ENCODE results near the gene CD33. TPM values are rescaled to one million over a fixed set of nuclear protein-coding genes. Genes with fewer than 3 reads are reported as not detected.
A peak's percentile ranks its signal among the peaks of the same experiment; 100 is the strongest.
"Not testable (repeated sequence)": the region's sequence is repeated elsewhere in the genome, so short reads cannot be mapped to it uniquely, and the experiment has no call there.

CD33 gene
- total RNA-seq, 2 donors from 2014 or later, result 8.1 to 11.7 TPM

DNA sequence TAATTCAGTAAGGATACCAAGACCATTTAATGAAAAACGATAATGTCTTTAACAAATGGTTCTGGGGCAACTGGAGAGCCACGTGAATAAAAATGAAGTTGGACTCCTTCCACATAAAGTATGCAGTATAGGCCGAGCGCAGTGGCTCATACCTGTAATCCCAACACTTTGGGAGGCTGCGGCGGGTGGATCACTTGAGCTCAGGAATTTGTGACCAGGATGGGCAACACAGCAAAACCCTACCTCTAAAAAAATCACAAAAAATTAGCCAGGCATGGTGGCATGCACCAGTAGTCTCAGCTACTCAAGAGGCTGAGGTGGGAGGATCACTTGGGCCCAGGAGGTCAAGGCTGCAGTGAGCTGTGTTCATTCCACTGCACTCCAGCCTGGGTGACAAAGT is 20.6 kb upstream of the CD33 start:
- H3K36me3 ChIP-seq, result no peaks in the 10 kb centered on the region
- no peaks in the 10 kb centered on the region for H3K27me3 ChIP-seq (replicated peaks; ENCODE audit: insufficient read depth)
- H3K9me3 ChIP-seq, result no peaks in the 10 kb centered on the region
- no peak for ATAC-seq (ENCODE audit: insufficient number of reproducible peaks, low FRiP score, low read depth)
- no peaks in the 10 kb centered on the region for H3K4me1 ChIP-seq (ENCODE audit: control insufficient read depth in 1 of 2, low read depth in 2 of 2)
- H3K4me3 ChIP-seq, result no peak overlapping the region
- H3K27ac ChIP-seq, result no peak overlapping the region
- TF ChIP-seq, protein P1, sequence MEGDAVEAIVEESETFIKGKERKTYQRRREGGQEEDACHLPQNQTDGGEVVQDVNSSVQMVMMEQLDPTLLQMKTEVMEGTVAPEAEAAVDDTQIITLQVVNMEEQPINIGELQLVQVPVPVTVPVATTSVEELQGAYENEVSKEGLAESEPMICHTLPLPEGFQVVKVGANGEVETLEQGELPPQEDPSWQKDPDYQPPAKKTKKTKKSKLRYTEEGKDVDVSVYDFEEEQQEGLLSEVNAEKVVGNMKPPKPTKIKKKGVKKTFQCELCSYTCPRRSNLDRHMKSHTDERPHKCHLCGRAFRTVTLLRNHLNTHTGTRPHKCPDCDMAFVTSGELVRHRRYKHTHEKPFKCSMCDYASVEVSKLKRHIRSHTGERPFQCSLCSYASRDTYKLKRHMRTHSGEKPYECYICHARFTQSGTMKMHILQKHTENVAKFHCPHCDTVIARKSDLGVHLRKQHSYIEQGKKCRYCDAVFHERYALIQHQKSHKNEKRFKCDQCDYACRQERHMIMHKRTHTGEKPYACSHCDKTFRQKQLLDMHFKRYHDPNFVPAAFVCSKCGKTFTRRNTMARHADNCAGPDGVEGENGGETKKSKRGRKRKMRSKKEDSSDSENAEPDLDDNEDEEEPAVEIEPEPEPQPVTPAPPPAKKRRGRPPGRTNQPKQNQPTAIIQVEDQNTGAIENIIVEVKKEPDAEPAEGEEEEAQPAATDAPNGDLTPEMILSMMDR (IDR thresholded peaks at IDR 0.05), result no peak
- DNase-seq (ENCODE audit: low spot score), result no peak

DNA sequence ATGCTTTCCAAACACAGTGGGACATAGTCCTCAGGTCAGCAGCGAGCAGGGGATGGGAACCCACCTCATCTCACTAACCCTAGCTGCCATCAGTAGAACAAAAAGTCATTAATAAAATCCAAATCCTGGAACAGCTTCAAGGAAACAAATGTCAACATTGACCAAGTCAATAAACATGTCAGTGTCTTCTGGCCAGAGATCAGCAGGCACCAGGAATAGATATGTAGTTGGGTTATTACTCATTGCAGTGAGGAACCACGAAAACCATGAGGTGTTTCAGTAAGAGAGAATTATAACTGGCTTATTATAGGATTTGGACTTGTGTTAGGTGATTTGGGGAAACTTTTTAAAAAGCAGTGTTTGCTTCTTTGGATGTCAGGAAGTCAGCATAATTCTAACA is 17.1 kb upstream of the CD33 start:
- Histone ChIP-seq H3K9me3 (no peaks in the 10 kb centered on the region), H3K36me3 (no peaks in the 10 kb centered on the region), H3K4me1 (ENCODE audit: control insufficient read depth in 1 of 2, low read depth in 2 of 2) (no peaks in the 10 kb centered on the region), H3K4me3 (no peak overlapping the region), H3K27ac (no peak overlapping the region), H3K27me3 (replicated peaks; ENCODE audit: insufficient read depth) (no peaks in the 10 kb centered on the region)
- TF ChIP-seq, protein P1 (IDR thresholded peaks at IDR 0.05), result no peak
- DNase-seq (ENCODE audit: low spot score), result no peak
- no peak for ATAC-seq (ENCODE audit: insufficient number of reproducible peaks, low FRiP score, low read depth)

GRCh38 chr19:51210191-51210784 is 14.6 kb upstream of the CD33 start:
- no peak for DNase-seq (ENCODE audit: low spot score)

DNA sequence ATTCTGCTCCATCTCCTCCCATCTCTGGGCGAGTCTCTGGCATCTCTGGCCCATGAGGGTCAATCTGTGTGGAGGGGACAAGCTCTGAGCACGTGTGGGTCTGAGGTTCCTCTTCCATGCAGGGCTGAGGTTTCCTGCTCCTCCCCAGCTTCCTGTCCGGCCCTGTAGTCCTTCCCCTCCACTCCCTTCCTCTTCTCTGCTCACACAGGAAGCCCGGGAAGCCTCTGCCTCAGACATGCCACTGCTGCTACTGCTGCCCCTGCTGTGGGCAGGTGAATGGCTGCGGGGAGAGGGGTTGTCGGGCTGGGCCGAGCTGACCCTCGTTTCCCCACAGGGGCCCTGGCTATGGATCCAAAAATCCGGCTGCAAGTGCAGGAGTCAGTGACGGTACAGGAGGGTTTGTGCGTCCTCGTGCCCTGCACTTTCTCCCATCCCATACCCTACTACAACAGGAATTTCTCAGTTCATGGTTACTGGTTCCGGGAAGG is 14.0 kb upstream of the CD33 start:
- not testable (repeated sequence) for H3K36me3 ChIP-seq; H3K9me3 ChIP-seq; ATAC-seq (ENCODE audit: insufficient number of reproducible peaks, low FRiP score, low read depth); DNase-seq (ENCODE audit: low spot score); H3K27ac ChIP-seq; H3K27me3 ChIP-seq (replicated peaks; ENCODE audit: insufficient read depth); H3K4me1 ChIP-seq (ENCODE audit: control insufficient read depth in 1 of 2, low read depth in 2 of 2)
- H3K4me3 ChIP-seq, result peak overlapping the region; percentile 44

More at GRCh38 chr19:51210191-51210784, 14.6 kb upstream of the CD33 start:
- TF ChIP-seq, protein P1 (IDR thresholded peaks at IDR 0.05), result no peak
- Histone ChIP-seq H3K4me1 (ENCODE audit: control insufficient read depth in 1 of 2, low read depth in 2 of 2) (no peaks in the 10 kb centered on the region), H3K27ac (no peak overlapping the region), H3K9me3 (no peaks in the 10 kb centered on the region), H3K27me3 (replicated peaks; ENCODE audit: insufficient read depth) (no peaks in the 10 kb centered on the region), H3K4me3 (no peak overlapping the region), H3K36me3 (no peaks in the 10 kb centered on the region)
- ATAC-seq (ENCODE audit: insufficient number of reproducible peaks, low FRiP score, low read depth), result no peak

- Histone ChIP-seq H3K27ac (no peak overlapping the region), H3K36me3 (no peaks in the 10 kb centered on the region), H3K4me1 (ENCODE audit: control insufficient read depth in 1 of 2, low read depth in 2 of 2) (no peaks in the 10 kb centered on the region), H3K4me3 (no peak overlapping the region), H3K27me3 (replicated peaks; ENCODE audit: insufficient read depth) (no peaks in the 10 kb centered on the region), H3K9me3 (no peaks in the 10 kb centered on the region)
- TF ChIP-seq, protein P1 (IDR thresholded peaks at IDR 0.05), result no peak
- ATAC-seq (ENCODE audit: insufficient number of reproducible peaks, low FRiP score, low read depth) (no peak), DNase-seq (ENCODE audit: low spot score) (no peak)
Measured at GRCh38 chr19:51211833-51212232, 13.0 kb upstream of the CD33 start.

GRCh38 chr19:51219307-51219706 is 5.6 kb upstream of the CD33 start:
- Histone ChIP-seq H3K4me3 (no peak overlapping the region), H3K27ac (no peak overlapping the region), H3K27me3 (replicated peaks; ENCODE audit: insufficient read depth) (no peaks in the 10 kb centered on the region), H3K4me1 (ENCODE audit: control insufficient read depth in 1 of 2, low read depth in 2 of 2) (no peaks in the 10 kb centered on the region), H3K36me3 (no peaks in the 10 kb centered on the region), H3K9me3 (no peaks in the 10 kb centered on the region)
- ATAC-seq (ENCODE audit: insufficient number of reproducible peaks, low FRiP score, low read depth) (no peak), DNase-seq (ENCODE audit: low spot score) (no peak)
- TF ChIP-seq, protein P1 (IDR thresholded peaks at IDR 0.05), result no peak

All from thoracic aorta (tissue), 2 donors.